ENCODE measurements around the gene RPS3.

DNA sequence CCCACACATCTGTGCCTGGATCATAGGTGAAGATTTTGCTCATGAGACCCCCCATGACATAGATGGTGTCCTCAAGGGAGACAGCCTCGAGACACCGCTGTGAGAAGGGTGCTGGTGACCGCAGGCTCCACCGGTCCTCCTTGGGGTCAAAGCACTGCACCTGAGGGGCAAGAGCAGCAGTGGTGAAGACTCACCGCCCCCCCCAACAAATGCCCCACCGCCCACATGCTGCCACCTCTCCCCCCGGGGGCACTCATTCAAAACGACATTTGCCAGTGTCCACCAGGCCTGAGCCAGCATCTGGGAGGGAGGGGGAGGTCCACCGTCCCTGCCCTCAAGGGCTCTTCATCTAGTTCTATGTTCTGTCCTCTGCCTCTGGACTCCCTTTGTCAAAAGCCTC, 24.4 kb downstream of the RPS3 start:
- TF ChIP-seq ZNF324 (tag by site-specific recombination; IDR thresholded peaks at IDR 0.05) (no peak), ZNF202 (tag by site-specific recombination; IDR thresholded peaks at IDR 0.05; ENCODE audit: borderline replicate concordance) (no peak), CTCF (tag by site-specific recombination; IDR thresholded peaks at IDR 0.05) (no peak), ZNF37A (tag by site-specific recombination; IDR thresholded peaks at IDR 0.05) (no peak), GLI2 (tag by site-specific recombination; IDR thresholded peaks at IDR 0.05; ENCODE audit: borderline replicate concordance, low read depth) (no peak), ZNF211 (tag by site-specific recombination; IDR thresholded peaks at IDR 0.05; ENCODE audit: low read depth) (no peak), ZIC2 (tag by site-specific recombination; IDR thresholded peaks at IDR 0.05) (no peak), ZBTB11 (tag by site-specific recombination; conservative IDR thresholded peaks at IDR 0.05; ENCODE audit: low read depth) (no peak), KLF16 (tag by site-specific recombination; IDR thresholded peaks at IDR 0.05) (no peak), TSHZ1 (tag by site-specific recombination; IDR thresholded peaks at IDR 0.05; ENCODE audit: borderline replicate concordance) (no peak), ZNF24 (tag by site-specific recombination; IDR thresholded peaks at IDR 0.05) (no peak), ZNF10 (tag by site-specific recombination; IDR thresholded peaks at IDR 0.05) (no peak), ZNF501 (tag by site-specific recombination; IDR thresholded peaks at IDR 0.05) (no peak)
- TF ChIP-seq, protein P1, sequence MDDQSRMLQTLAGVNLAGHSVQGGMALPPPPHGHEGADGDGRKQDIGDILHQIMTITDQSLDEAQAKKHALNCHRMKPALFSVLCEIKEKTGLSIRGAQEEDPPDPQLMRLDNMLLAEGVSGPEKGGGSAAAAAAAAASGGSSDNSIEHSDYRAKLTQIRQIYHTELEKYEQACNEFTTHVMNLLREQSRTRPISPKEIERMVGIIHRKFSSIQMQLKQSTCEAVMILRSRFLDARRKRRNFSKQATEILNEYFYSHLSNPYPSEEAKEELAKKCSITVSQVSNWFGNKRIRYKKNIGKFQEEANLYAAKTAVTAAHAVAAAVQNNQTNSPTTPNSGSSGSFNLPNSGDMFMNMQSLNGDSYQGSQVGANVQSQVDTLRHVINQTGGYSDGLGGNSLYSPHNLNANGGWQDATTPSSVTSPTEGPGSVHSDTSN (CRISPR knock-in tag; IDR thresholded peaks at IDR 0.05) = no peak

Data from HEK293 (cell line).